Eye (tissue), 1 donor: Measurements from ENCODE around the gene ADCY1.

Experiments used
- DNase-seq: peaks from one replicate; pipeline ENCODE4 v3.0.0-alpha.2; 2015

Gene ADCY1

GRCh38 chr7:45681596-45682357 is 107.6 kb downstream of the ADCY1 start:
- no peak for DNase-seq

- DNase-seq, result no peak
Observed at GRCh38 chr7:45682358-45682735, 108.2 kb downstream of the ADCY1 start.

GRCh38 chr7:45682836-45683555 is 108.8 kb downstream of the ADCY1 start:
- DNase-seq, result no peak

GRCh38 chr7:45683556-45684148 is 109.5 kb downstream of the ADCY1 start:
- DNase-seq, result no peak

GRCh38 chr7:45684910-45685618 is 110.9 kb downstream of the ADCY1 start:
- no peak for DNase-seq

GRCh38 chr7:45685619-45686240 is 111.6 kb downstream of the ADCY1 start:
- no peak for DNase-seq

- no peak for DNase-seq
Observed at GRCh38 chr7:45686441-45687184, 112.4 kb downstream of the ADCY1 start.

GRCh38 chr7:45687185-45687560 is 113.0 kb downstream of the ADCY1 start:
- no peak for DNase-seq

GRCh38 chr7:45687721-45688120 is 113.6 kb downstream of the ADCY1 start:
- DNase-seq, result no peak

- DNase-seq, result no peak
Observed at GRCh38 chr7:45688382-45688781, 114.2 kb downstream of the ADCY1 start.

- no peak for DNase-seq
Observed at GRCh38 chr7:45689011-45689796, 115.0 kb downstream of the ADCY1 start.

- DNase-seq, result no peak
Observed at GRCh38 chr7:45689797-45690761, 115.9 kb downstream of the ADCY1 start.

GRCh38 chr7:45690762-45691150 is 116.6 kb downstream of the ADCY1 start:
- no peak for DNase-seq

- DNase-seq, result no peak
Observed at GRCh38 chr7:45691155-45691656, 117.0 kb downstream of the ADCY1 start.

GRCh38 chr7:45692031-45692430 is 117.9 kb downstream of the ADCY1 start:
- DNase-seq, result no peak

- DNase-seq, result no peak
Observed at GRCh38 chr7:45695249-45695995, 121.3 kb downstream of the ADCY1 start.

GRCh38 chr7:45696476-45696875 is 122.3 kb downstream of the ADCY1 start:
- DNase-seq, result no peak

- DNase-seq, result no peak
Observed at GRCh38 chr7:45697576-45698136, 123.5 kb downstream of the ADCY1 start.
